WERI-Rb-1 (cell line): ENCODE measurements around the gene GALNTL6.
A peak's percentile ranks its signal among the peaks of the same experiment; 100 is the strongest.

Experiments used
- DNase-seq: peaks from one replicate; pipeline ENCODE4 v3.0.0-alpha.2; 2020
- H3K27ac ChIP-seq: fragments of 250-450 bp; sonication (Bioruptor Pico); 2 replicates; pipeline ENCODE4 v1.5.1; 2020; ENCODE audit warnings: mild to moderate bottlenecking, moderate library complexity
- H3K27me3 ChIP-seq: fragments of 250-450 bp; sonication (Bioruptor Pico); 2 replicates; pipeline ENCODE4 v1.5.1; 2021; ENCODE audit warnings: mild to moderate bottlenecking, low read depth, moderate library complexity; ENCODE audit not compliant: insufficient read depth, severe bottlenecking
- H3K36me3 ChIP-seq: fragments of 250-450 bp; sonication (Bioruptor Pico); 2 replicates; pipeline ENCODE4 v1.5.1; 2020; ENCODE audit warnings: mild to moderate bottlenecking, moderate library complexity
- H3K4me3 ChIP-seq: 2 replicates; pipeline ENCODE4 v1.5.1; 2011; ENCODE audit warnings: low read depth, mild to moderate bottlenecking, control low read depth, low read length
- H3K9me3 ChIP-seq: fragments of 250-450 bp; sonication (Bioruptor Pico); 2 replicates; pipeline ENCODE4 v1.5.1; 2021; ENCODE audit warnings: mild to moderate bottlenecking, moderate library complexity; ENCODE audit not compliant: severe bottlenecking
- TF ChIP-seq, protein P1 (sequence below): IDR thresholded peaks from 2 replicates; pipeline ENCODE4 v1.5.1; 2011; ENCODE audit warnings: low read depth, mild to moderate bottlenecking, control low read depth, inconsistent platforms, low read length

The GALNTL6 gene

GRCh38 chr4:172578712-172579111 lies 765.5 kb downstream of the GALNTL6 start:
- TF ChIP-seq, protein P1, sequence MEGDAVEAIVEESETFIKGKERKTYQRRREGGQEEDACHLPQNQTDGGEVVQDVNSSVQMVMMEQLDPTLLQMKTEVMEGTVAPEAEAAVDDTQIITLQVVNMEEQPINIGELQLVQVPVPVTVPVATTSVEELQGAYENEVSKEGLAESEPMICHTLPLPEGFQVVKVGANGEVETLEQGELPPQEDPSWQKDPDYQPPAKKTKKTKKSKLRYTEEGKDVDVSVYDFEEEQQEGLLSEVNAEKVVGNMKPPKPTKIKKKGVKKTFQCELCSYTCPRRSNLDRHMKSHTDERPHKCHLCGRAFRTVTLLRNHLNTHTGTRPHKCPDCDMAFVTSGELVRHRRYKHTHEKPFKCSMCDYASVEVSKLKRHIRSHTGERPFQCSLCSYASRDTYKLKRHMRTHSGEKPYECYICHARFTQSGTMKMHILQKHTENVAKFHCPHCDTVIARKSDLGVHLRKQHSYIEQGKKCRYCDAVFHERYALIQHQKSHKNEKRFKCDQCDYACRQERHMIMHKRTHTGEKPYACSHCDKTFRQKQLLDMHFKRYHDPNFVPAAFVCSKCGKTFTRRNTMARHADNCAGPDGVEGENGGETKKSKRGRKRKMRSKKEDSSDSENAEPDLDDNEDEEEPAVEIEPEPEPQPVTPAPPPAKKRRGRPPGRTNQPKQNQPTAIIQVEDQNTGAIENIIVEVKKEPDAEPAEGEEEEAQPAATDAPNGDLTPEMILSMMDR, result no peak
- Histone ChIP-seq H3K36me3 (no peaks in the 10 kb centered on the region), H3K27ac (no peak overlapping the region), H3K27me3 (no peaks in the 10 kb centered on the region), H3K9me3 (no peaks in the 10 kb centered on the region), H3K4me3 (no peak overlapping the region)
- no peak for DNase-seq

GRCh38 chr4:172584816-172585215 lies 771.6 kb downstream of the GALNTL6 start:
- no peak overlapping the region for H3K4me3 ChIP-seq
- H3K36me3 ChIP-seq, result no peaks in the 10 kb centered on the region
- H3K27me3 ChIP-seq, result no peaks in the 10 kb centered on the region
- no peaks in the 10 kb centered on the region for H3K9me3 ChIP-seq
- TF ChIP-seq, protein P1, result no peak
- H3K27ac ChIP-seq, result no peak overlapping the region
- DNase-seq, result no peak

DNA sequence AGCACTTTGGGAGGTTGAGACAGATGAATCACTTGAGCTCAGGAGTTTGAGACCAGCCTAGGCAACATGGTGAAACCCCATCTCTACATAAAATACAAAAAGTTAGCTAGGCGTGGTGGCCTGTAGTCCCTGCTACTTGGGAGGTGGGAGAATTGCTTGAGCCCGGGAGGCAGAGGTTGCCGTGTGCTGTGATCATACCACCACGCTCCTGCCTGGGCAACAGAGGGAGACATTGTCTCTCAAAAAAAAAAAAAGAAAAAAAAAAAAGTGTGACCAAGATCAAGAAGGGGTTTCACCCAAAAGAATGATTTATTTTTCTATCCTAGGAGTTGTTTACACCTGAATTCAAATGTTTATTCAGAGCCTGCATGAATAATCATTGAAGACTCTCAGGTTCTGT lies 783.0 kb downstream of the GALNTL6 start:
- peak; percentile 27 for DNase-seq
- no peak overlapping the region for H3K27ac ChIP-seq
- H3K36me3 ChIP-seq, result no peaks in the 10 kb centered on the region
- no peaks in the 10 kb centered on the region for H3K27me3 ChIP-seq
- TF ChIP-seq, protein P1, result peak; percentile 29; the same call in 1 of the 2 replicates
- no peak overlapping the region for H3K4me3 ChIP-seq
- no peaks in the 10 kb centered on the region for H3K9me3 ChIP-seq

DNA sequence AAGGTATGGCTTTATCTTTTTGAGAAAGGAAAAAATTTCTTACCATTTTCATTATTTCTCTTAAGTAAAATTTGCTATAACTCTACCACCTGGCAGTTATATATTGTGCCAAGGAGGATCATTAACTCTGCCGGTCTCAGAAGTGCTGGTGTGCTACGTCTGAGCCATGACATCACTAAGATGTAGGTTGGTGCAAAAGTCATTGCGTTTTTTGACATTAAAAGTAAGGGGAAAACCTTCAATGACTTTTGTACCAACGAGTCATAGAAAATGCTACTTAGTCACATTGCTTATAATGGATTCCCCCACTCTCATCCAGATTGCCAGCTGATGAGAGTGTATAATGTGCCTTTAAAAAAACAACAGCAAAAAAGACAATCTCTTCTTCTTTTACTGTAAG lies 786.4 kb downstream of the GALNTL6 start:
- H3K27me3 ChIP-seq, result no peaks in the 10 kb centered on the region

GRCh38 chr4:172601195-172601594 lies 788.0 kb downstream of the GALNTL6 start:
- Histone ChIP-seq H3K27ac (no peak overlapping the region), H3K4me3 (no peak overlapping the region), H3K36me3 (no peaks in the 10 kb centered on the region), H3K9me3 (no peaks in the 10 kb centered on the region), H3K27me3 (no peaks in the 10 kb centered on the region)
- no peak for DNase-seq
- TF ChIP-seq, protein P1, result no peak

More for the DNA sequence above, 786.4 kb downstream of the GALNTL6 start:
- Histone ChIP-seq H3K36me3 (no peaks in the 10 kb centered on the region), H3K9me3 (no peaks in the 10 kb centered on the region), H3K27ac (no peak overlapping the region), H3K4me3 (no peak overlapping the region)
- TF ChIP-seq, protein P1, result no peak
- DNase-seq, result no peak

GRCh38 chr4:172619218-172619617 lies 806.0 kb downstream of the GALNTL6 start:
- Histone ChIP-seq H3K36me3 (no peaks in the 10 kb centered on the region), H3K27ac (no peak overlapping the region), H3K27me3 (no peaks in the 10 kb centered on the region), H3K4me3 (no peak overlapping the region), H3K9me3 (no peaks in the 10 kb centered on the region)
- TF ChIP-seq, protein P1, result no peak
- DNase-seq, result no peak
